ENCODE measurements around the gene CDC25B.
A peak's percentile ranks its signal among the peaks of the same experiment; 100 is the strongest.

Gene CDC25B

GRCh38 chr20:3757268-3757667 lies 38.8 kb upstream of the CDC25B start:
- no peaks in the 10 kb centered on the region for H3K9me3 Mint-ChIP-seq
- H3K27me3 Mint-ChIP-seq: no peaks in the 10 kb centered on the region
- DNase-seq: no peak
- peaks cover 4% of the 10 kb centered on the region for H3K4me1 Mint-ChIP-seq (ENCODE audit: low read depth)
- no peak overlapping the region for H3K4me3 Mint-ChIP-seq
- no peak overlapping the region for H3K27ac Mint-ChIP-seq
- H3K36me3 Mint-ChIP-seq (ENCODE audit: low read depth): peaks cover 65% of the 10 kb centered on the region

- peaks cover 64% of the 10 kb centered on the region for H3K36me3 Mint-ChIP-seq (ENCODE audit: low read depth)
These were observed 37.5 kb upstream of the CDC25B start for GRCh38 chr20:3758566-3758965.

DNA sequence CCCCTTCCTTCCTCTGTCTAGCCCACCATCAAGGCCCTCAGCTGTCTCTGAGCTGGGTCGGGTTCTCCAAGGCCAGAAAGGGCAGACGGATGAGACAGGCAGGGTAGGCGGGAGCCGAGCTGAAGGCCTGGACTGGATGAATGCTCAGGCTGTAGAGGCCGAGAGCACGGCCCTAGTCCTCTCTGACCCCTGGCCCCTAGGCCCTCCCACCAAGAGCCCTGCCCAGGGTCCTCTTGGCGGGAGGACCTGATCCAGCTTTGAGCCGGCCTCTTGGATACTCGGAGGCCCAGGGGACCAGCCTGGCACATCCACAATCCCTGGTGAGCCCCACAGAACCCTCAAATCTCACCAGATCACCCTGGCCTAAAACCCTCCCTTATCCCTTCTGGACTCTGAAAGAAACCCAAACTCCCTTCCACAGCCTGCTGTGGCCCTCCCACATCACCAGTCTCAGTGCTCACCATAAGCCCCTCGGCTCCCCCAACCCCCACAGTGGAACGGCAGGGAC lies 36.7 kb upstream of the CDC25B start:
- DNase-seq: no peak
- no peak overlapping the region for H3K27ac Mint-ChIP-seq
- no peaks in the 10 kb centered on the region for H3K9me3 Mint-ChIP-seq
- H3K4me1 Mint-ChIP-seq (ENCODE audit: low read depth): no peaks in the 10 kb centered on the region
- no peak overlapping the region for H3K4me3 Mint-ChIP-seq
- peaks cover 63% of the 10 kb centered on the region for H3K36me3 Mint-ChIP-seq (ENCODE audit: low read depth)
- no peaks in the 10 kb centered on the region for H3K27me3 Mint-ChIP-seq

More at GRCh38 chr20:3758566-3758965, 37.5 kb upstream of the CDC25B start:
- no peak overlapping the region for H3K4me3 Mint-ChIP-seq
- no peak overlapping the region for H3K27ac Mint-ChIP-seq
- DNase-seq: no peak
- no peaks in the 10 kb centered on the region for H3K4me1 Mint-ChIP-seq (ENCODE audit: low read depth)
- no peaks in the 10 kb centered on the region for H3K9me3 Mint-ChIP-seq
- H3K27me3 Mint-ChIP-seq: no peaks in the 10 kb centered on the region

DNA sequence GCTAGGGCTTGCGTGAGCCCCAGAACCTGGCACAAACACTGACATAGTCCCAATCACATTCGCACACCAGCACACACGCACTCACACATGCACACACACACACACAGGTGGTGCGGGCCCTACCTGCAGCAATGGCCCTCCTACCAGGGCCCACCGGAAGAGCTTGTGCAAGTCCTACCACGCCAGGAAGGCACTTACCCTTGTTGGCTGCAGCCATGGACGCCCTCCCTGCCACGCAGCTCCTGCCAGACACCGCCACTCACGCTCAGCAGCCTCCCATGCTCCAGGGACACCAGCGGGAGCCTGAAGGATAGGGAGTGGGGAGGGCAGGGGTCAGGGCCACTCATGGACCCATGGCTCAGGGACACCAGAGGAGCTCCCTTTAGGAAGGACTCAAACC lies 36.2 kb upstream of the CDC25B start:
- H3K27me3 Mint-ChIP-seq: no peaks in the 10 kb centered on the region
- no peaks in the 10 kb centered on the region for H3K9me3 Mint-ChIP-seq
- H3K4me1 Mint-ChIP-seq (ENCODE audit: low read depth): peaks cover 1% of the 10 kb centered on the region
- peaks cover 59% of the 10 kb centered on the region for H3K36me3 Mint-ChIP-seq (ENCODE audit: low read depth)
- H3K4me3 Mint-ChIP-seq: no peak overlapping the region
- no peak for DNase-seq
- no peak overlapping the region for H3K27ac Mint-ChIP-seq

DNA sequence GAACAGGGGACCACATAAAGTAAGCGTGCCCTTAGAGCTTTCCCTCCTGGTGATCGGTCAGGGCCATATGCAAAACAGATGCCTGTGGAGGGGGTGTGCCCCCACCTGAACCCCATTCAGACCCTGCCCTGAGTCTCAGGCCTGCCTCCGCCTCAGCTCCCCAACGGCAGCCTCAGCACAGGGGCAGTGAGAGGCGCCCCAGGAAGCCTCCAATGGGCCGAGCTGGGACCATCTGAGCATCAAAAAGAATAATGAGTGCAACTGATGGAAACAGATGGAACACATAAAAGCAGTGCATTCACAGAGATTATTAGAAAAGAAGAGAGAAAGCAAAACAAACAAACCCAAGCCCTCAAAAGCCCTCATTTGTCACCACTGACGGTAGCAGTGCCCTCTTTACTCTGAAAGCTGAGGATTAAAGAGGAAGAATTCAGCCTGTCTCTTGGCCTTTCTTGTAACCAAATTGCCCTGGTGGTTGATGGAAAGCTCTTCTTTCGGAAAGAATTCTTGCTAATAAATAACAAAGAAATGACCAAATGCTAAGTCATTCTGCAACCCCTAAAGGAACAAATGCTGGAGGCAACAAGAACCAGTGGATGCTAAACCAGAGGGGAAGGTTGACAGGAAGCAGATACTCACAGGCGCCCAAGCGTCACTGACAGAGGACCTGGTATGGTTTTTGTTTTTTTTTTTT lies 35.3 kb upstream of the CDC25B start:
- peaks cover 7% of the 10 kb centered on the region for H3K4me1 Mint-ChIP-seq (ENCODE audit: low read depth)
- DNase-seq: no peak
- no peaks in the 10 kb centered on the region for H3K27me3 Mint-ChIP-seq
- H3K27ac Mint-ChIP-seq: no peak overlapping the region
- H3K36me3 Mint-ChIP-seq (ENCODE audit: low read depth): peaks cover 50% of the 10 kb centered on the region
- H3K9me3 Mint-ChIP-seq: no peaks in the 10 kb centered on the region
- H3K4me3 Mint-ChIP-seq: no peak overlapping the region

DNA sequence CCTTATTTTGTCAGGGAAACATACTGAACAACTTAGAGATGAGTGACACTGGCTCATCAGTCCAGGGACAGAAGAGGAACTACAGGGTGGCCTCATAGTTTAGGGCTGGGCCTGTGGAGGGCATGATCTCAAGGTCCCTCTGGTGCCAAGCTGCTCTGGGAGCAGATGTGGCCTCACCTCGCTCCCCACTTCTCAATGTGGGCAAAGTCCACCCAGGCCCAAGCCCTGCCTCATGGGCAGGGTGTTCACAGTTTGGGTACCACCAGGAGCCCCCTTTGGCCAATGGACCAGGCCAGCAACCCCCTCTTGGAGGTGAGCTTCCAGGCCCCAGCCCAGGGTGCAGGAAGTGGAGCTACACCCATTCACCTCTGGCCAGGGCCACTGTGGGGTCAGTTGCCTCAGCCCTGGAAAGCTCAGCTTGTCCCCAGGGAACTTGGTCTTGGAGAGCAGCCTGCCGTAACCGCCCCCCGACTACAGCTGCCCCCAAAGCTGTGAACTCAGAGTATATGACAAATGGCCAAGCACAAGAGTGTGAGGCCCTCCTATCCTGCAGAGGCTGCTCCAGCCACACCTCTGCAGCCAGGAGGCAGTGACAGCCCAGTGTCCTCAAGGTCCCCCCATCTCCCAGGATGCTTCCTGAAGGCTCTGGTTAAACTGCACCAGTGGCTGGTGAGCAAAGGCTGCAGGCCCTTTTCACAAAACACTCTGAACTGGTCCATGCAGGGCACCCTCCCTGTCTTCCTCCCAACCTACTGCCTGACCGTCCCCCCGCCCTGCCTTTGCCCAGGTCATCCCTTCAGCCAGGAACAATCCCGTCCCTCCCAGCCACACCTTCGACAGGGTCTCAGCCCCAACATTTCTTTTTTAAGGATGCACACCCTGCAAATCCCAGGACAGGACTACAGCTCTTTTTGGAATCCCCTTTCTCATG lies 32.2 kb upstream of the CDC25B start:
- Mint-ChIP-seq H3K4me3 (no peak overlapping the region), H3K4me1 (ENCODE audit: low read depth) (peaks cover 28% of the 10 kb centered on the region), H3K27me3 (no peaks in the 10 kb centered on the region), H3K27ac (no peak overlapping the region), H3K36me3 (ENCODE audit: low read depth) (peaks cover 25% of the 10 kb centered on the region), H3K9me3 (no peaks in the 10 kb centered on the region)
- no peak for DNase-seq

DNA sequence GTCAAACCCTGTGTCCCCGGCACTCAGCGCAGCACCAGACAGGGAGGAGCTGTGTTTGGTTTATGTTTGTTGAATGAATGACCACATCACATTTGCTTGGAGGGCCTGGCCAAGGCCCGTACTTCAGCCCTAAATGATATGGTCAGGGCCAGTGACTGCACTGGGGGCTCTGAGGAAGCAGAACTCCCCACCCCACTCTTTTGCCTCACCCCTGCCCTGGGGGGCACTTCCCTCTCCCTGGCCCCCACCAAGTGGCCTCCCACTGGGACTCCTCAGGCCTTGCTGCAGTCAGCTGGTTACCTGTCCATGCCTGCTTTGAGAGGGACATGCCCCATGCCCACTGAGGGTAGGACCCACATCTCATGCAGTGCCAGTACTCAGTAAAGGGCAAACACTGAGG lies 31.5 kb upstream of the CDC25B start:
- H3K4me3 Mint-ChIP-seq: no peak overlapping the region
- H3K27ac Mint-ChIP-seq: no peak overlapping the region
- peaks cover 31% of the 10 kb centered on the region for H3K4me1 Mint-ChIP-seq (ENCODE audit: low read depth)
- H3K36me3 Mint-ChIP-seq (ENCODE audit: low read depth): peaks cover 22% of the 10 kb centered on the region
- no peak for DNase-seq
- no peaks in the 10 kb centered on the region for H3K27me3 Mint-ChIP-seq
- no peaks in the 10 kb centered on the region for H3K9me3 Mint-ChIP-seq

GRCh38 chr20:3765171-3765882 lies 30.8 kb upstream of the CDC25B start:
- Mint-ChIP-seq H3K4me3 (peak overlapping the region; percentile 85), H3K9me3 (no peaks in the 10 kb centered on the region), H3K36me3 (ENCODE audit: low read depth) (peaks cover 19% of the 10 kb centered on the region), H3K27ac (no peak overlapping the region), H3K4me1 (ENCODE audit: low read depth) (peaks cover 31% of the 10 kb centered on the region), H3K27me3 (no peaks in the 10 kb centered on the region)
- DNase-seq: no peak

GRCh38 chr20:3766422-3767109 lies 29.5 kb upstream of the CDC25B start:
- no peaks in the 10 kb centered on the region for H3K27me3 Mint-ChIP-seq
- peaks cover 31% of the 10 kb centered on the region for H3K4me1 Mint-ChIP-seq (ENCODE audit: low read depth)
- peak overlapping the region; percentile 74 for H3K27ac Mint-ChIP-seq
- H3K4me3 Mint-ChIP-seq: peak overlapping the region; percentile 85
- peaks cover 11% of the 10 kb centered on the region for H3K36me3 Mint-ChIP-seq (ENCODE audit: low read depth)
- DNase-seq: no peak
- no peaks in the 10 kb centered on the region for H3K9me3 Mint-ChIP-seq

GRCh38 chr20:3767110-3767426 lies 29.0 kb upstream of the CDC25B start:
- H3K27me3 Mint-ChIP-seq: no peaks in the 10 kb centered on the region
- H3K36me3 Mint-ChIP-seq (ENCODE audit: low read depth): peaks cover 6% of the 10 kb centered on the region
- peak overlapping the region; percentile 74 for H3K27ac Mint-ChIP-seq
- H3K9me3 Mint-ChIP-seq: no peaks in the 10 kb centered on the region
- peaks cover 31% of the 10 kb centered on the region for H3K4me1 Mint-ChIP-seq (ENCODE audit: low read depth)
- peak overlapping the region; percentile 85 for H3K4me3 Mint-ChIP-seq
- DNase-seq: no peak

- Mint-ChIP-seq H3K9me3 (no peaks in the 10 kb centered on the region), H3K36me3 (ENCODE audit: low read depth) (peaks cover 6% of the 10 kb centered on the region)
These were observed 28.4 kb upstream of the CDC25B start, which contains the start of gene ADISSP for GRCh38 chr20:3767427-3768341. Gene ADISSP (minus strand): TSS chr20:3767753. CDS start chr20:3760100, 7,653 bp downstream.

GRCh38 chr20:3768342-3769130 lies 27.6 kb upstream of the CDC25B start:
- Mint-ChIP-seq H3K4me3 (peak overlapping the region; percentile 85), H3K9me3 (no peaks in the 10 kb centered on the region), H3K4me1 (ENCODE audit: low read depth) (peaks cover 31% of the 10 kb centered on the region), H3K36me3 (ENCODE audit: low read depth) (peaks cover 5% of the 10 kb centered on the region), H3K27ac (peak overlapping the region; percentile 94), H3K27me3 (no peaks in the 10 kb centered on the region)
- DNase-seq: peak; percentile 84

More at GRCh38 chr20:3767427-3768341, 28.4 kb upstream of the CDC25B start, which contains the start of gene ADISSP:
- Mint-ChIP-seq H3K4me1 (ENCODE audit: low read depth) (peaks cover 31% of the 10 kb centered on the region), H3K4me3 (peak within 1 kb of the TSS; percentile 85), H3K27me3 (no peaks in the 10 kb centered on the region), H3K27ac (peak within 1 kb of the TSS; percentile 94)
- DNase-seq: peak; percentile 96
